C1 segment of cervical spinal cord (tissue), 14 donors: ENCODE measurements around the gene ULBP1.
"Not testable (repeated sequence)": the region's sequence is repeated elsewhere in the genome, so short reads cannot be mapped to it uniquely, and the experiment has no call there.

Experiments used
- DNase-seq, 14 donors: peaks; one replicate each; lab custom pipeline; 2025; lab: John Stamatoyannopoulos, UW

The ULBP1 gene

GRCh38 chr6:149974825-149975224, 11.1 kb downstream of the ULBP1 start:
- DNase-seq = no peak

DNA sequence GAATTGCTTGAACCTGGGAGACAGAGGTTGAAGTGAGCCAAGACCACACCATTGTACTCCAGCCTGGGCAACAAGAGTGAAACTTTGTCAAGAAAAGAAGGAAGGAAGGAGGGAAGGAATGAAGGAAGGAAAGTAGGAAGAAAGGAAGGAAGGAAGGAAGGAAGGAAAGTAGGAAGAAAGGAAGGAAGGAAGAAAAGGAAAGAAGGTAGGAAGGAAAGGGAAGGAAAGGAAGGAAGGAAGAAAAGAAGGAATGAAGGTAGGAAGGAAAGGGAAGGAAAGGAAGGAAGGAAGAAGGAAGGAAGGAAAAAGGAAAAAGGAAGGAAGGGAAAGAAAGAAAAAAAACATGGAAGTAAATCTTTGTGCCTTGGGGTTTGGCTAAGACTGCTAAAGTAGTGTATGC, 11.7 kb downstream of the ULBP1 start:
- no peak for DNase-seq

- DNase-seq = no peak
These were observed 13.5 kb downstream of the ULBP1 start for GRCh38 chr6:149977221-149977620.

GRCh38 chr6:149978610-149979009, 14.9 kb downstream of the ULBP1 start:
- DNase-seq = no peak

- no peak for DNase-seq
These were observed 15.6 kb downstream of the ULBP1 start for GRCh38 chr6:149979293-149979692.

GRCh38 chr6:149983145-149983544, 19.4 kb downstream of the ULBP1 start:
- DNase-seq = no peak

- DNase-seq = no peak
These were observed 21.0 kb downstream of the ULBP1 start for GRCh38 chr6:149984773-149985172.

DNA sequence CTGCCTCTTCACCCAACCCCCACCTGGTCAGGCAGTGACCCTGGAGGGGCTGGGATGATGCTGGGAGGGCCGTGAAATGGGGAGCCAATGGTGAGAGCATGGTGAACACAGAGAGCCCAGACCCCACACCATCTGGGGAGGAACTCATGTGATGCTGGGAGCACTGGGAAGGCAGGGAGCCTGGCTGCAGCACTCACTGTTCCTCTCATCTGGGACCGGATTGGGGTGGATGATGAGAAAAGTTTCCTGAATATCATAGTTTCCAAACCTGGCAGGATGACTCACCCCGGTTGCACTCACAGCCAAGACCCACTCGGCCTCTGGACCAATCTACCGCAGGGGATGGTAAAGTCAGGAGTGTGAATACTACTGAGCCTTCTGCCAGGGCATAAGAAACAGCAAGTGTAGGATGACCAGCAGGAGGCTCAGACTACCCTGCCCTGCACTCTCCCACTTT, 21.8 kb downstream of the ULBP1 start:
- DNase-seq = no peak

DNA sequence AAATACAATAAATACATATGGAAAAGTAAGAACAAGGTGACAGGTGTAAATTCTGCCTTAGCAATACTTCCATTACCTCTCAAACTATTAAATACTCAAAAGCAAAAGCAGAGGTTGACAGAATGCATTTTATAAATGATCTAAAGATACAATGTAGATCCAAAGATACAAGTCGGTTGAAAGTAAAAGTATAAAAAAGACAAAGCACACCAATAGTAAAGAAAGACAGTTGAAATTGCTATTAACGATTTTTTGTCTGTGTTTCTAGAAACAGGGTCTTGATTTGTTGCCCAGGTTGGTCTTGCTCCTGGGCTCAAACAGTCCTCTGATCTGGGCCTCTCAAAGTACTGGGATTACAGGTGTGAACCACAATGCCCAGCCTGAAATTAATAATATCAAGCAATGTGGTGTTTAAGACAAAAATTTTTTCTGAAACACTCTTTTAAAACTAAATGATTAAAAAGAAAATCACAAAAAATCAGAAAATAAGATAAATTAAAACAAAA, 23.9 kb downstream of the ULBP1 start:
- DNase-seq = no peak

- no peak for DNase-seq
These were observed 25.0 kb downstream of the ULBP1 start for GRCh38 chr6:149988550-149989346.

GRCh38 chr6:149990212-149990660, 26.5 kb downstream of the ULBP1 start:
- no peak for DNase-seq

DNA sequence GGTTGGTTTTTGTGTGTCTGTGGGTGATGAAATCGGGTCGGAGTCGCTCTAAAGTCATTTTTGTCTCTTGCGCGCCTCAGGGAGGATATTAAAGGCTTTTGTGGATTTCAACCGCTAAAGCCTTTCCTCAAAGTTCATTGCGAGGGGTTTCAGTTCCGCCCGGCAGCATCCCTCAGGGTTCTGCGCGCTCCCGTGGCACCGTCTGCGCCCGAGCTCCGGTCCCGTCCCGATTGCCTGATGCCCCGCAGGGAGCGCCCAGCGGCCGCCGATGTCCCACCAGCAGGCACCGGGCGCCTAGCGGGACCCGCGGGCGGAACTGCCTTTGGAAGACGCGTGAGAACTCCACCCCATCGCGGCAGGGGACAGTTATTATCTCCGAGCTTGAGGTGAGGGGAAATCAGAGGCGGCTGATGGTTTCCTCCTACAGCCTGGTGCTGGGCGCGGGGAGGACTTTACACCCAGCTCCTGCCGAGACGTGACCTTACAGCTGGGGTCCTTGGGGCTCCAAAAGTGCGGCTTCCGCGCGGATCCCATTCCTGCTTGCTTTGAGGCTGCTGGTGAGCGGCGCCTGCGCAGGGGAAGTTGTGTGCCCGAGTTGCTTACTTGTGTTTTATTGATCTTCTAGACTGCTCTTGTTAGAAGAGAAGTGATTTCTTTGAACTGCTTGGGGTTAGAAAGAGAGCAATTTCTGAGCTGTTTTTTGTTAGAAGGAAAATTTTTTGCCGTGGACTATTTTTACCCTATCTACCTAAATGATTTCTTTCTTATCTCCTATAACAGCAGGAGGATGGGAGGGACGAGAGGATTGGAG, 27.1 kb downstream of the ULBP1 start:
- no peak for DNase-seq

- DNase-seq = not testable (repeated sequence)
These were observed 27.7 kb downstream of the ULBP1 start for GRCh38 chr6:149991472-149991795.

DNA sequence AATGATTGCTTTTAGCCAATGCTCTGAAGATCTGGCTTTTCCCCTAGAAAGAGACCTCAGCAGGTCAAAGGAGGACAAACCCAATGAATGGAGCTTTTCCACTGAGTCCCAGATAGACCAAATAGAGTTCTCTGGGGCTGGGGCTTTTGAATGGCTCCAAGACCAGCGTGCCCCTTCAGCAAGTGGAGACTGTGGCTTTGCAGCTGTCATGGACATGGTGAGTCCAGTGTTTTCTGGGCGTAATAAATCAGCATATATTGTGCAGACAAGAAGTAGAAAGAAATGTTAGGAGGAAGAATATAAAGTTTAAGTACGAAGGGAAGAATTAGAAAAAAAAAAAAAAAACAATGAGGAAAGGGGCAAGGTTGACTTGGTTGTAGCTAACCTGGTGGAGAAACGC, 28.1 kb downstream of the ULBP1 start:
- DNase-seq = no peak

GRCh38 chr6:149995235-149995750, 31.6 kb downstream of the ULBP1 start:
- DNase-seq = no peak

DNA sequence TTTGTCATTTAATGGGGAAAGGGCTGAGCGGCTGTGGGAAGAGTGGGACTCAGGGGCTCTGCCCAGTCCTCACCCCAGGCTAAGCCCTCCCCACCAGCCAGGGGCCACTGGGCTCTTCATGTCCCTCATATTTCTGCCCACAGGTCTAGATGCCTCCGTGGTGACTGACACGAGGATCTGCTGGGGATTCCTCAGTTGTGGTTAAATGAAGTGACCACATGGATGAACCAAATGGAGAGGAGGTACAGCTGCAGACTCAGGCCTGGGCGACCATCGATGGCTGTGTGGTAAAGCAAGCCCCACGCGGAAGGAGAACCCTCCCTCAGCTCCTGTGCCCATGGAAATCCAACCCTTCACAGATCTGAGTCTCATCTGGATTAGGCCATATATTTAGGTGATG, 32.2 kb downstream of the ULBP1 start:
- no peak for DNase-seq

- DNase-seq = no peak
These were observed 35.9 kb downstream of the ULBP1 start for GRCh38 chr6:149999636-150000035.

DNA sequence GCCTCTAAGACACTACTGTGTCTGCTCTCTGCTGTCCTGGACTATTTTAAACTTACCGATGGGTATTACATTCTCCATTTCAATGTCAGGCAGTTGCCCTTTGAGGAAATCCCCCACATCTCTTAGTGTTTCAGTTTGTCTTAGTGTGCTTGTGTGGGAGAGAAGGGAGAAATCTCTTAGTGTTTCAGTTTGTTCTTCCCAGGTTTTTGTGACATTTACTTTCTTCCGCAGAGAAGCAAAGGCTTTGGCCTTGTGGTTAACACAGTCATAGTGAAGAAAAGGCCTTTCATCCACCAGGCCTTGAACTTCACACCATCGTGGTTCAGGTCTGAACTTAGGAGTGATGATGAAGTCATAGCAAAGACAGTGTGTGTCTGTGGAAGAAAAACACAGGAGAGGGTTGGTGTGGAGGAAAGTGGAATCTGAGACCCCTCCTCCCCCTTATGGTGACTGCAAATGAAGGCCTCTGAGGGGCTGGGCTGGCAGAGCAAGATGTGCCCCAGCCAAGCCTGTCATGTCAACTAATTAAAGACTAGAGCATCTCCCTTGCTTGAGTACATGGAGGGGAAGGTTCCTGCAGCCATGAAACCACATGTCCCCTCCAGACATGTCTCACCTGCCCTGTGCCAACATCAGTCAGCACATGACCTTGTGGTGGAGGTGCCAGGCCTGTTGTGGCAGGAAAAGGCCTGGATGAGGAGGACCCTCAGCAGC, 37.7 kb downstream of the ULBP1 start:
- DNase-seq = no peak

DNA sequence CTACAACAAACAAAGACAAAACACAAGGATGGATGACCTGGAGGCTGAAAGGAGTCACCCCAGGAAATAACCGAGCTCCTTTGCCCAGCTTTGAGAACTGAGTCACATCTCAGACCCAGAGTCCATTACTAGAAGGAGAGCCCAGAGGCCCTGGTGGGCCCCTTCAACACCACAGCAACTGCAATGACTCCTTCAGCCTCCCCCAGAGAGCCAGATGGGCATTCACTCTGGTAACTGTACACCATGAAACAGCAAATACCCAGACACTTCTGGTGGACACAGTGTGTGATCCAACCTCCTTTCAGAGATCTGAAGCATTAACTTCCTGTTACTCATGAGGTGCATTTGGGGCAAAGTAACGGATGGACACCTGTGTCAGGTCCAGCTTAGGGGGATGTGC, 39.0 kb downstream of the ULBP1 start:
- DNase-seq = no peak

DNA sequence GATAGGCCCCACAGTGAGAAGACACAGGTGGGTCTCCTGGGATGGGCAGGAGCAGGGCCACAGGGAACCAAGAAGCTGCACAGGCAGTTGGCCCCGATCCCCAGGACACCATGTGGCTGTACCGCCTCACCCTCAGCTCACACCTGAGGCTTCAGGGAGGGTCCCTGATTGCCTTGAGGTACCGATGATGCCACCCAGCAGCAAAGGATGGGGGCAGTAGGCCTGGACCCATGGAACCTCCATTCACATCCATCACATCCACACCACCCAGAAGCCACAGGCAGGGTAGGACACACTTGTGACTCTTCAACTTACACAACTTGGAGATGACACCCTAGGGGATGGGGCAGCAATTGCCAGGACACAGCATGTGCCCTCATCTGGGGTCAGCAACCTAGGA, 39.9 kb downstream of the ULBP1 start:
- DNase-seq = not testable (repeated sequence)

DNA sequence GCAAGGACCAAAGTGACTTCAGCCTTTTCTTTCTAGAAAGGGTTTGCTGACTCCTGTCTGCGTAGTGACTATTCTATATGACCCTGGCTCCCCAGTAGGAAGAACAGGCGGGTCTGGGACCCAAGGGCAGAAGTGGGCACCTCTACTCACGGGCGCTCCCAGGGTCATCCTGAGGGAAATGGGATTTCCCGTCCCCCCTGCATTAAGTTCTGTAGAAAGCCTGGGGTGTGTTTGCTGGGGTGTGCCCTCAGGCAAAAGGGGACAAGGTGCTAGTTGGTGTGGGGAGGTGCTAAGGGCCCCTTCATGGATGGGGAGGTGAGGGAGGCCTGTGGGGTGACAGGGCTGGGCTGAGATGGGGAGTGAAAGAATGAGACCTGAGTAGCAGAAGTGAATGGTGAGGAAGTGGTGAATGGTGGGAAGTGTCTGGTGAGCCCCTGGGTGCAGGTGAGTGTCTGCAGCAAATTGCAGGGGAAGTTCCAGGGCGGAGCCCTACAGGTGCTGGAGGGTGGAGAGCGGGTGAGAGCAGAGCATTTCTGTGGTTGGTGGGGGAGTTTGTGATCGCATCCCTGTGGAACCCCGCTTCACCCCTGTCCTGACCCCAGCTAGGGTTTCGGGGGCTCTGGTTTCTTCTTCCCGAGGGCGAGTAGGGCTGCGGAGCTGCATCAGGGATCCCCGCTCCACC, 40.5 kb downstream of the ULBP1 start:
- DNase-seq = no peak
